GM12892 (cell line): ENCODE data around the gene SDHAF1. TPM values are rescaled to one million over a fixed set of nuclear protein-coding genes. Genes with fewer than 3 reads are reported as not detected.
A peak's percentile ranks its signal among the peaks of the same experiment; 100 is the strongest.
"Not testable (repeated sequence)": the region's sequence is repeated elsewhere in the genome, so short reads cannot be mapped to it uniquely, and the experiment has no call there.

Experiments used
- DNase-seq: peaks from one replicate; pipeline ENCODE4 v3.0.0; 2011; ENCODE audit not compliant: insufficient read length
- FAIRE-seq: peaks from 2 replicates; lab custom pipeline; 2011; peaks lifted over from hg19 to GRCh38; lab: Jason Lieb, UNC
- POLR2A ChIP-seq: IDR thresholded peaks from 2 replicates; pipeline ENCODE4 v1.6.1; 2011; ENCODE audit warnings: low read depth, low read length, control low read depth
- POLR2AphosphoS5 ChIP-seq: IDR thresholded peaks from 2 replicates; pipeline ENCODE4 v1.6.1; 2011; ENCODE audit warnings: low read depth, low read length, control low read depth
- TAF1 ChIP-seq: IDR thresholded peaks from 2 replicates; pipeline ENCODE4 v1.6.1; 2011; ENCODE audit warnings: low read depth, mild to moderate bottlenecking, control low read depth, low read length, borderline replicate concordance
- polyA plus RNA-seq: library from polyadenylated mRNA; unstranded; fragments of >200 nt; gene quantifications from one replicate; pipeline ENCODE4 v1.2.1, GENCODE V29; 2012; ENCODE audit warnings: missing spikeins, inconsistent platforms; ENCODE audit not compliant: missing spikeins

Gene SDHAF1
- 12.2 TPM for polyA plus RNA-seq

- DNase-seq (peak; percentile 96), FAIRE-seq (peak; percentile 100)
- TF ChIP-seq POLR2AphosphoS5 (peak; percentile 82; the same call in 1 of the 2 replicates), TAF1 (peak; percentile 80; the same call in 1 of the 2 replicates), POLR2A (peak; percentile 95)
Observed at GRCh38 chr19:35995048-35995993, at the start of gene SDHAF1. Gene SDHAF1 (plus strand): TSS chr19:35995188. CDS start chr19:35995275, 87 bp downstream.

- TF ChIP-seq POLR2AphosphoS5, result no peak
- no peak for TF ChIP-seq POLR2A
- no peak for TF ChIP-seq TAF1
- FAIRE-seq (no peak), DNase-seq (no peak)
Observed at GRCh38 chr19:35946203-35946602, 48.8 kb upstream of the SDHAF1 start.

GRCh38 chr19:35949131-35949530 is 45.9 kb upstream of the SDHAF1 start:
- TF ChIP-seq POLR2AphosphoS5 (no peak), TAF1 (no peak), POLR2A (no peak)
- FAIRE-seq, result no peak
- DNase-seq, result no peak

GRCh38 chr19:35955881-35956634 is 38.9 kb upstream of the SDHAF1 start:
- DNase-seq, result no peak
- no peak for FAIRE-seq
- TF ChIP-seq TAF1 (no peak), POLR2A (no peak), POLR2AphosphoS5 (no peak)

- not testable (repeated sequence) for FAIRE-seq, DNase-seq
Observed at GRCh38 chr19:35957411-35957810, 37.6 kb upstream of the SDHAF1 start.

- FAIRE-seq, result no peak
Observed at GRCh38 chr19:35958660-35959039, 36.3 kb upstream of the SDHAF1 start.

GRCh38 chr19:35959040-35959967 is 35.7 kb upstream of the SDHAF1 start:
- no peak for FAIRE-seq
- peak; percentile 55 for DNase-seq

More at GRCh38 chr19:35958660-35959039, 36.3 kb upstream of the SDHAF1 start:
- TF ChIP-seq TAF1 (no peak), POLR2AphosphoS5 (no peak), POLR2A (no peak)
- no peak for DNase-seq

GRCh38 chr19:35959968-35960320 is 35.0 kb upstream of the SDHAF1 start:
- no peak for TF ChIP-seq POLR2AphosphoS5
- TF ChIP-seq POLR2A, result no peak
- TF ChIP-seq TAF1, result no peak
- FAIRE-seq (no peak), DNase-seq (no peak)

More at GRCh38 chr19:35959040-35959967, 35.7 kb upstream of the SDHAF1 start:
- TF ChIP-seq TAF1 (no peak), POLR2A (no peak), POLR2AphosphoS5 (no peak)

- DNase-seq (no peak), FAIRE-seq (no peak)
- no peak for TF ChIP-seq POLR2A
- TF ChIP-seq TAF1, result no peak
- no peak for TF ChIP-seq POLR2AphosphoS5
Observed at GRCh38 chr19:35960432-35960972, 34.5 kb upstream of the SDHAF1 start.

- DNase-seq (no peak), FAIRE-seq (no peak)
- TF ChIP-seq POLR2A, result no peak
- no peak for TF ChIP-seq POLR2AphosphoS5
- no peak for TF ChIP-seq TAF1
Observed at GRCh38 chr19:35963514-35963913, 31.5 kb upstream of the SDHAF1 start.
